Activated T-cell treated with anti-CD3 and anti-CD28 coated beads, Interleukin-2, amount 50 U/mL, for 48 hours (primary cell): ENCODE measurements around the gene LMCD1.

Experiments used
- DNase-seq, 2 experiments: peaks; one replicate each; pipeline ENCODE4 v3.0.0-alpha.2; 2020

The LMCD1 gene

DNA sequence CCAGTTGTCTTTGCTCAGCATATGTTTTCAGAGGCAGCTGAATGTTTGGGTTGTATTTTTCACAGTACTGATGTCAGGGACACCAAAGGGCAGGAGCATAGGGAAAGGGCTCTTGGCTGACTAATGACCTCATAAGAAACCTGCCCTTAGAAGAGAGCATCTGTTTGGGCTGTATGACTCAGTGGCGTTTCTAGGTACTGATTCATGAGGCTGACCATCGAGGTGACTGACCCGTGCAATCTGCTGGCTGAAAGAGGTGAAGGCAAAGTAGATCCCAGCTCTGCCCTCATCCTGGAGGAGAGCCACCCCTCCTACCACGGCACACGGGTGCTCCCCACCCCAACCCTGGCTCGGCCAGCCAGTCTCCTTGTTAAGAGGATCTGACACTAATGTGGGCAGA is 8.3 kb downstream of the LMCD1 start:
- no peak for DNase-seq

- no peak for DNase-seq
Observed at GRCh38 chr3:8512234-8512633, 10.6 kb downstream of the LMCD1 start.

DNA sequence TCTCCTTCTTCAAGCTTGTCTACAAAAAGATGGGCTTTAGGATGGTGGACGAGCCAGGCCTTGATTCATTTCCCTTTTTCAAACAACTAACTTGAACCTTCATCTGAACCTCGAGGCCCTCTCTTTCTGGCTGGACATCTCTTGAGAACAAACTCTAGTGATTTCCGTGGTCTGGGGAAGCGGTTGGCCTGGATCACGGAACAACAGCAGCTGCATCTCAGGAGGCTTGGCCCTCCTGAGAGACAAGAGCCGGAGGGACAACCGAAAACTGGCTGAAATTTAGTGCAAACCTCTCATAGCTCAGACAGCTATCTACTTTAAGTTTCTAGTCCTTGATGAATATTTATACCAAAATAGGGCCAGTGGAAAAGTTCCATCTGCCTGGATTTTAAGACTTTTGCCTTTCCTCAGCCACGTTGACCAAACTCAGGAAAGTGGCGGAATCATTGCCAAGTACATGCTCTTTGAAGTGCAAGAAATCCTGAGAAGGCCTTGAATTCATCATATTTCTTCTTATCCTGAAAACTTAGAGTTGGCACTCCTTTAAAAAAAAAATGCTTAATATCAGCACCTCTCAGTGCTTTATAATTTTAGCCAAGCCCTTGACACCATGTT is 14.5 kb downstream of the LMCD1 start:
- DNase-seq: no peak

DNA sequence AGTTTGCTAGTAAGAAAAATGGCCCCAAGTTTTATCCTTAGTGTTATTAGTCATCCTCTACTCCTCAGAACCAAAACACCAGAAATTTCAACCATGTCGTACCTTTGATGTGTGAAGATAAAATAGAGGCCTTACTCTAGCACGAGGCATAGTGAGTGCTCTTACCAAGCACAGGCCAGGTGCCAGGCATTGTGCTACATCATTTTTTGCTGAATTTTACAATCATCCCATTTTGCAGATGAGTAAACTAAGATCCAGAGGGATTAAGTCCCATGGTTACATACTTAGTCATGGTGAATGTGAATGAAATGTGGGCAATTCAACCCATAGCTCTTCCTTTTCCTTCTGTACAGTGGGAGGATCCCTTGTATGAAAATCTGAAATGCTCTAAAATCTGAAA is 15.2 kb downstream of the LMCD1 start:
- DNase-seq: no peak

GRCh38 chr3:8517487-8517886 is 15.9 kb downstream of the LMCD1 start:
- no peak for DNase-seq

DNA sequence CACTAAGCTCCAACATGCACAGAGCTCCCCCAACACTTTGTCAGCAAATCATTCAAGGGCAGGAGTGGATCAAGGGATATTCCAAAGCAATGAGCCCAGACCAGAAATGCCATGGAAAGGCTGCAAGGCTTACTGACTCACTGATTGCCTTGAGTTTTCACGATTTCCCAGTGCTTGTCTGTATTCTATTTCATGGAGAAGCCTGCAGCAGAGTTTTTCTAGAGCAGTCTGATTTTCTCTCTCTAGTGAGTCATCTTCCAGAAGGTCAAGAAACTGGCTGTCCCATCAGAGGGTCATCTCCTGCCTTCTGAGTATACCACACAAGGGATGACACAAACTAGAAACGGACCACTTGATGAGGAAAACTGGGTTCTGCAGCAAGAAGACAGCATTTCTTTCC is 16.5 kb downstream of the LMCD1 start:
- no peak for DNase-seq

DNA sequence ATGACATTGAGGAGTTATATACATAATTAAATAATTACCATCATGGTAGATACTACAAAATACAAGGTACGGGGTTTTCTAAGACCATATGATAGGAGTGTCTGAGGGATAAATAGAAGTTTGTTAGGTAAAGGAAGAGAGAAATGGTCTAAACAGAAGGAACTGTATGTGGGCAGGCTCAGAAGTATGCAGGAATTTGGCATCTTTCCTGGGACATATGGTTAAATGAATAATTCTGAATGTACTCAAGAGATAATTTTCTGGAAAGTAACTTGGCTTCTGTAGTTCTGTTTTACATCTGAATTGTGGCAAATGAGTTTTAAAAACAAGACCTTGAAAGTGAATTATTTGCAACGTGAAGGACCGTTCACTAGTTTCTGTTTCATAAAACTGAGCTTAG is 17.5 kb downstream of the LMCD1 start:
- no peak for DNase-seq

GRCh38 chr3:8519774-8520448 is 18.3 kb downstream of the LMCD1 start:
- DNase-seq: no peak

- no peak for DNase-seq
Observed at GRCh38 chr3:8520816-8521403, 19.3 kb downstream of the LMCD1 start.

GRCh38 chr3:8523041-8523440 is 21.4 kb downstream of the LMCD1 start:
- DNase-seq: no peak

- DNase-seq: no peak
Observed at GRCh38 chr3:8524249-8524648, 22.6 kb downstream of the LMCD1 start.

- no peak for DNase-seq
Observed at GRCh38 chr3:8524656-8525399, 23.2 kb downstream of the LMCD1 start.

- DNase-seq: no peak
Observed at GRCh38 chr3:8525893-8526292, 24.3 kb downstream of the LMCD1 start.

DNA sequence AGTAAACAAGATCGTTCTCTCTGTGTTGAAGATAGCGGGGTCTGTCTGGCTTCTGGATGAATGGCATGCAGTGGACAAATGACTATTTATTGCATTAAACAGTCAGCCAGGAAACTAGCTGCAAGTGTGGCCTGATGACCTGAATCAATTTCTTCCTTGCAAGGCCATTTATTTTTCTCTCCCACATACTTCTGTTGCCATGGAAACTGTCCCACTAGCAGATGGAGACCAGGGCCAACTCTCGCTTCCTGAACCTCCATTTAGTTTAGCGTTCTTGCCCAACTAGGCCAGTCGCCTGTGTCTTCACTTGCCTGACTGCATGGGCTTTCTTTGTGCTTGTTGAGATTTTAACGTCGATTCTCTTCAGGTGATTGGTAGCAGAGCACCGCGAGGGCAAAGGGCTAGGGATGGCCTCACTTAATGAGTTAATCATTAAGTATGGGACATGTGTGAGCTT is 27.6 kb downstream of the LMCD1 start:
- no peak for DNase-seq

DNA sequence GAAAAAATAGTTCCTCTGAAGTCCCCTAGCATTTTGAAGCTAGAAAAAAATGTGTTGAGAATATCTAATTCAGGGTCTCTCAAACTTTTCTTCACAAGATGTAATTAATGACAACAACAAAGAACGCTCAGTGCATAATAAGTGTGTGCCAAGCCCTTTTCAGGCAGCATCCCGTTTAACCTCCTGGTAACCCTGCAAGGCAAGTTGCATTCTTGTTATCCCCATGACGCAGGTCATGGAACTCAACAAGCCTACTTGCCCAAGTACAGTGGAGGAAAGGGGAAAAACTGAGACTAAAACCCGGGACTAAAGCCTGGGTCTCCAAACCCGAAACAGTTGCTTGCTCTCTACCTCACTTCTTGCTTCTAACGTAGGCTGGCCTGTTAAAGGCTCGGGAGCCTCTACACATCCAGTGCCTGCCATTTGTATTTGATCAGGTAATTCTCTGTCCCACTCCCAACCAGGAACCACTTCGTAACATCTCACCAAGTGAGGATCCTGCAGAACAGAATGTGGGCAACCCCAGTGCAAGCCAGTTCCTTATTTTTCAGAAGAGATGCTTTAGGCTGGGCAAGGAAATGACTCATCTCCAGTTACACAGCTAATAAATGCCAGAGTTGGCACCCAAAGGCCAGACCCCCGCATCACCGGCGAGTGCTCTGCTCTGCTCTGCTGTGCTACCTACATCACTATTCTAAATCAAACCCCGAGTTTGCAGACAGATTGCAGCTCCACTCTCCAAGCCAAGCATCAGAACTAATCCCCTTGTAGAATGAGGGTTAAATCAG is 28.3 kb downstream of the LMCD1 start:
- DNase-seq: no peak

GRCh38 chr3:8530581-8530980 is 29.0 kb downstream of the LMCD1 start:
- no peak for DNase-seq

GRCh38 chr3:8532251-8532871 is 30.7 kb downstream of the LMCD1 start:
- DNase-seq: no peak

- DNase-seq: no peak
Observed at GRCh38 chr3:8536096-8537056, 34.8 kb downstream of the LMCD1 start.

GRCh38 chr3:8537440-8537839 is 35.8 kb downstream of the LMCD1 start:
- DNase-seq: no peak

DNA sequence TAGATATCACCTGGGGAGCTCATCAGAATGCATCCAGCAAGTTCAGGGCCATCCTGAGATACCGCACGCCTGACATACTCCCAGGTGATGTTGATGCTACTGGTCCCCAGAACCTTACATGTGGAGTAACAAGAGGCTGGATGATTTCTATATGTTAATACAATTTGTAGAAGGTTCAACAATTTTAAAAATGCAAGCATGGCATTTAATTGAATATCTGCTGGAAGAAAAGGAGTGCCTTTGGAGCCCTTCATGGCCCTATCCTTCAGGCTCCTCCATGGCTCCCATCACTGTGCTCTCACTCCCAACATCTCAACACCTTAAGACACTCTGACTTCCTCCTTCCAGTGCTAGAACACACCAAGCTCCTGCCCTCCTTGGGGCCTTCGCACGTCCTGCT is 36.6 kb downstream of the LMCD1 start:
- DNase-seq: no peak

GRCh38 chr3:8538913-8539312 is 37.3 kb downstream of the LMCD1 start:
- no peak for DNase-seq
